Neural cell (in vitro differentiated cells): ENCODE measurements around the gene TEX14.

Experiments
- CTCF ChIP-seq: fragments of 450-650 bp; IDR thresholded peaks from 2 replicates; pipeline ENCODE4 v1.5.1; 2014; ENCODE audit warnings: antibody characterized with exemption, mild to moderate bottlenecking, moderate library complexity; ENCODE audit not compliant: poor library complexity, severe bottlenecking
- EP300 ChIP-seq: fragments of 450-650 bp; conservative IDR thresholded peaks from 2 replicates; pipeline ENCODE4 v1.6.1; 2014; ENCODE audit warnings: antibody characterized with exemption, mild to moderate bottlenecking, moderate library complexity; ENCODE audit not compliant: poor library complexity, severe bottlenecking
- EZH2 ChIP-seq: fragments of 200-600, 300-800 bp; shearing (Covaris generic), sonication (generic); IDR thresholded peaks from 2 replicates; pipeline ENCODE4 v1.6.1; 2014; ENCODE audit warnings: antibody characterized with exemption, low read length, borderline replicate concordance, mild to moderate bottlenecking; ENCODE audit not compliant: insufficient read depth, poor library complexity, severe bottlenecking
- MXI1 ChIP-seq: fragments of 450-650 bp; conservative IDR thresholded peaks from 2 replicates; pipeline ENCODE4 v1.6.1; 2014; ENCODE audit warnings: antibody characterized with exemption, mild to moderate bottlenecking; ENCODE audit not compliant: poor library complexity, severe bottlenecking
- POLR2AphosphoS5 ChIP-seq: IDR thresholded peaks from 2 replicates; pipeline ENCODE4 v1.6.1; 2012
- RAD21 ChIP-seq: fragments of 450-650 bp; conservative IDR thresholded peaks from 2 replicates; pipeline ENCODE4 v1.6.1; 2014; ENCODE audit warnings: antibody characterized with exemption, mild to moderate bottlenecking, moderate library complexity
- REST ChIP-seq: IDR thresholded peaks from 2 replicates; pipeline ENCODE4 v1.6.1; 2012; ENCODE audit warnings: borderline replicate concordance
- SMC3 ChIP-seq: fragments of 450-650 bp; conservative IDR thresholded peaks from 2 replicates; pipeline ENCODE4 v1.6.1; 2014; ENCODE audit warnings: antibody characterized with exemption, mild to moderate bottlenecking, moderate library complexity; ENCODE audit not compliant: poor library complexity
- TAF1 ChIP-seq: IDR thresholded peaks from 2 replicates; pipeline ENCODE4 v1.6.1; 2012; ENCODE audit warnings: low read depth

DNA sequence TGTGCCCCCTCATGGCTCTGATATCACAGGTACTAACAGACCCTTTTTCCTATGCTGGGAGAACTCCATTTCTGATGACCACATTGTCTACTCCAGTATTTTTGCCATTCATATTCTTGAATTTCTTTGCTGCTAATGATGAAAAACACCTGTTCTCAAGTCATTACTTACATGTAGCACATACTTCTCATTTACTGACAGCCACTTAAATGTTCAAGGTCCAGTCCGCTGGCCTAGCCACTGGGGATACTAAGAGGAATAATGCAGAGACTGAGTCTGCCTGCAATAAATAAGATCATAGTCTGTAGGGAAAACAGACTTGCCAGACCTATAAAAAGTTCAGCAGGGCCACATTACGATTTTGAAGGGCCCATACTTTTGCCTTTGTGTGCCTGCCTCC, 27.5 kb downstream of the TEX14 start:
- TF ChIP-seq CTCF (no peak), EZH2 (no peak), MXI1 (no peak), EP300 (no peak), POLR2AphosphoS5 (no peak), REST (no peak), TAF1 (no peak), RAD21 (no peak), SMC3 (no peak)
